Esophagus muscularis mucosa (tissue), 4 donors: ENCODE data around the gene MGLL. TPM values are rescaled to one million over a fixed set of nuclear protein-coding genes. Genes with fewer than 3 reads are reported as not detected.

Experiments
- DNase-seq: peaks from one replicate; pipeline ENCODE4 v3.0.0-alpha.2; 2017; ENCODE audit errors: extremely low spot score
- H3K27ac ChIP-seq, 4 donors: fragments of 200-600 bp; sonication (generic); replicated peaks in 1 of 4; 1 replicate in 3 of 4; 2 replicates in 1 of 4; pipeline ENCODE4 v1.5.1; 2016 to 2019; ENCODE audit warnings: mild to moderate bottlenecking in 1 of 4
- H3K27me3 ChIP-seq, 4 donors: fragments of 200-600 bp; sonication (generic); one replicate each; pipeline versions ENCODE4 v1.5.1 to v1.6.0; 2016 to 2019
- H3K36me3 ChIP-seq, 4 donors: fragments of 200-600 bp; sonication (generic); one replicate each; pipeline ENCODE4 v1.5.1; 2016 to 2019
- H3K4me1 ChIP-seq, 4 donors: fragments of 200-600 bp; sonication (generic); one replicate each; pipeline ENCODE4 v1.5.1; 2016 to 2019
- H3K4me3 ChIP-seq, 4 donors: fragments of 200-600 bp; sonication (generic); 1 replicate in 2 of 4; 2 replicates in 2 of 4; pipeline ENCODE4 v1.5.1; 2016 to 2019; ENCODE audit warnings: mild to moderate bottlenecking in 4 of 4, moderate library complexity in 1 of 4
- H3K9me3 ChIP-seq, 4 donors: fragments of 200-600 bp; sonication (generic); 1 replicate in 3 of 4; 2 replicates in 1 of 4; pipeline ENCODE4 v1.5.1; 2016 to 2019
- CTCF ChIP-seq, 3 experiments: fragments of 200-600 bp in 2 of 3; fragments of 450-650 bp in 1 of 3; sonication (generic) in 2 of 3; IDR thresholded peaks; one replicate each; pipeline ENCODE4 v1.5.1; 2017 to 2019; ENCODE audit warnings: antibody characterized with exemption in 3 of 3, mild to moderate bottlenecking in 2 of 3, moderate library complexity in 1 of 3
- EP300 ChIP-seq: sonication (generic); formaldehyde crosslinking; IDR thresholded peaks from one replicate; pipeline ENCODE4 v1.6.1; 2017; ENCODE audit warnings: antibody characterized with exemption
- POLR2A ChIP-seq: fragments of 450-650 bp; IDR thresholded peaks from one replicate; pipeline ENCODE4 v1.6.1; 2017; ENCODE audit warnings: antibody characterized with exemption, moderate library complexity, mild to moderate bottlenecking, low read depth
- POLR2AphosphoS5 ChIP-seq, 2 donors: sonication (generic); formaldehyde crosslinking; IDR thresholded peaks; one replicate each; pipeline ENCODE4 v1.6.1; 2017; ENCODE audit warnings: antibody characterized with exemption in 2 of 2
- WGBS: methylation state at CpG from one replicate; pipeline ENCODE4 v1.1.5; 2018; 5-methylcytosine and 5-hydroxymethylcytosine counted together
- intact Hi-C: fragments of 100-400 bp; cut with DNase I; formaldehyde crosslinking; loops from one replicate; pipeline ENCODE4 v1.15.1; 2023
- total RNA-seq, 4 donors: library from RNA; depleted of rRNA; stranded (reverse); fragments of >200 nt; gene quantifications; one replicate each; pipeline versions ENCODE4 v1.1.0 to v1.2.1, GENCODE V29; 2016

The MGLL gene
- total RNA-seq, 4 donors from 2014 or later, result 56.5 to 155 (median 80.7) TPM

GRCh38 chr3:127710155-127710941 lies 112.0 kb downstream of the MGLL start:
- DNase-seq, result no peak
- WGBS, result 59% methylated on average over 18 of the region's 18 CpGs
- Histone ChIP-seq H3K27me3 (no peaks in the 10 kb centered on the region), H3K4me3 (no peak overlapping the region), H3K4me1 (peaks cover 64 to 83% (median 71%) of the 10 kb centered on the region in 4 donors), H3K27ac (peak overlapping the region; percentile 43 to 71 (median 60)), H3K9me3 (no peaks in the 10 kb centered on the region), H3K36me3 (peaks cover 0 to 30% (median 11%) of the 10 kb centered on the region in 4 donors)
- intact Hi-C loops, result no loop called here
- no peak for TF ChIP-seq POLR2A
- TF ChIP-seq CTCF (IDR thresholded peaks at IDR 0.05), result no peak
- no peak for TF ChIP-seq EP300
- TF ChIP-seq POLR2AphosphoS5 (IDR thresholded peaks at IDR 0.05), result peak in 1 of 2 donors; percentile 33

DNA sequence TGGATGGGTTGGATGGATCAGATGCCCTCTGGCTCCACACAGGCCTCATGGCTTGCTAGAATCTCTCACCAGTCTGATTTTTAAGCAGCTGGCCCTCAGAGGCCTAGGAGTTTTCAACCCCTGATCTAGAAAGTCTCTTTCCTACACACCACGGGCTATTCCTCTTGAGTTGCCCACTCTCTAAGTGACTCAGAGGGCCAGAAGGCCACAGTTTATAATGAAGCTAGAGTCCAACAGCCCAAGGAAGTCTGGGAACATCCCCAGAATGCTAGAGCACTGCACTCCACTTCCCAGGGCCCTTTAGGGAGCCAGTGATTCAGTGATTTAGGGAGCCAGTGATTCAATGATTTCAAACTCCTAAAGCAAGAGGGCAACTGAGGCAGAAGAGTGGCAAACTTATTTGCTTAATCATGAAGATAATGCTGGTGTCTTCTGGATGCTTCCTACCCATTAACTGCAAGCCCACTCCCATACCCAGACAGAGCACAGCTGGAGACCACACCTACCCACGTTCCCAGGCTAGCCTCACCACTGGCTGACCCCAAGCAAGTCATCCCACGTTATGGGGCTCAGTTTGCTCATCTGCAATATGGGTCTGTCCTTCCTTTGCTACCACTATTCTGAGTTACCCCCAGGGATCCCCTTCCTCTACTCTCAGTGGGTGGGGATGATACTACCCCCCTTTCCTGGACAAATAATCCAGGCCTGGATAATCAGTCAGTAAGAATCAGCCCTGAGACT lies 112.8 kb downstream of the MGLL start:
- Histone ChIP-seq H3K27ac (peak overlapping the region; percentile 49 to 73 (median 70)), H3K36me3 (peaks cover 0 to 33% (median 15%) of the 10 kb centered on the region in 4 donors), H3K4me3 (no peak overlapping the region), H3K9me3 (no peaks in the 10 kb centered on the region), H3K27me3 (no peaks in the 10 kb centered on the region), H3K4me1 (peaks cover 58 to 75% (median 67%) of the 10 kb centered on the region in 4 donors)
- TF ChIP-seq POLR2A (no peak), EP300 (no peak), POLR2AphosphoS5 (IDR thresholded peaks at IDR 0.05) (no peak), CTCF (IDR thresholded peaks at IDR 0.05) (no peak)
- DNase-seq, result no peak
- 76% methylated on average over 3 of the region's 3 CpGs for WGBS
- intact Hi-C loops, result no loop called here

- peaks cover 53 to 68% (median 63%) of the 10 kb centered on the region in 4 donors for H3K4me1 ChIP-seq
- no peaks in the 10 kb centered on the region for H3K27me3 ChIP-seq
- WGBS, result 72% methylated on average over 2 of the region's 2 CpGs
Measured at GRCh38 chr3:127708837-127709236, 113.5 kb downstream of the MGLL start.

GRCh38 chr3:127707851-127708411 lies 114.4 kb downstream of the MGLL start:
- H3K36me3 ChIP-seq, result peaks cover 0 to 32% (median 12%) of the 10 kb centered on the region in 4 donors
- intact Hi-C loops, result no loop called here
- peaks cover 47 to 62% (median 58%) of the 10 kb centered on the region in 4 donors for H3K4me1 ChIP-seq
- no peaks in the 10 kb centered on the region for H3K9me3 ChIP-seq
- H3K4me3 ChIP-seq, result no peak overlapping the region
- no peaks in the 10 kb centered on the region for H3K27me3 ChIP-seq
- no peak for DNase-seq
- H3K27ac ChIP-seq, result peak overlapping the region; percentile 49 to 73 (median 70)
- WGBS, result 29% methylated on average over 13 of the region's 13 CpGs
- TF ChIP-seq POLR2A (no peak), POLR2AphosphoS5 (IDR thresholded peaks at IDR 0.05) (peak in 1 of 2 donors; percentile 53), CTCF (IDR thresholded peaks at IDR 0.05) (no peak)

More at GRCh38 chr3:127708837-127709236, 113.5 kb downstream of the MGLL start:
- no peaks in the 10 kb centered on the region for H3K9me3 ChIP-seq
- peaks cover 0 to 32% (median 14%) of the 10 kb centered on the region in 4 donors for H3K36me3 ChIP-seq
- no peak for DNase-seq
- intact Hi-C loops, result no loop called here
- H3K27ac ChIP-seq, result peak overlapping the region; percentile 49 to 73 (median 70)
- no peak for TF ChIP-seq EP300
- no peak for TF ChIP-seq POLR2AphosphoS5 (IDR thresholded peaks at IDR 0.05)
- no peak for TF ChIP-seq POLR2A
- TF ChIP-seq CTCF (IDR thresholded peaks at IDR 0.05), result no peak
- H3K4me3 ChIP-seq, result no peak overlapping the region
